H1 (cell line): ENCODE measurements around the gene CAVIN4.

Source experiments
- CTCF ChIP-seq, 3 experiments: IDR thresholded peaks; 1 replicate in 2 of 3; 2 replicates in 1 of 3; pipeline versions ENCODE4 v1.5.1 to v1.6.1; 2011; ENCODE audit warnings: low read length in 3 of 3, mild to moderate bottlenecking in 3 of 3, inconsistent platforms in 2 of 3, low read depth in 1 of 3, moderate library complexity in 1 of 3; ENCODE audit not compliant: insufficient read depth in 1 of 3; ENCODE audit errors: control extremely low read depth in 1 of 3
- EP300 ChIP-seq, 2 experiments: IDR thresholded peaks; 1 replicate in 1 of 2; 2 replicates in 1 of 2; pipeline ENCODE4 v1.6.1; 2011 to 2012; ENCODE audit warnings: low read depth in 2 of 2, low read length in 2 of 2, mild to moderate bottlenecking in 2 of 2, borderline replicate concordance in 1 of 2, inconsistent platforms in 1 of 2, moderate library complexity in 1 of 2
- EZH2 ChIP-seq: fragments of 200-600 bp; sonication (generic); IDR thresholded peaks from 2 replicates; pipeline ENCODE4 v1.7.1; 2012; ENCODE audit warnings: low read depth, mild to moderate bottlenecking, moderate library complexity, low read length, inconsistent platforms; ENCODE audit not compliant: severe bottlenecking
- GABPA ChIP-seq: IDR thresholded peaks from 2 replicates; pipeline ENCODE4 v1.6.1; 2011; ENCODE audit warnings: mild to moderate bottlenecking, low read length, moderate library complexity, borderline replicate concordance; ENCODE audit not compliant: insufficient read depth
- JUN ChIP-seq: IDR thresholded peaks from 2 replicates; pipeline ENCODE4 v1.6.1; 2011; ENCODE audit warnings: low read depth, mild to moderate bottlenecking, improper control_type of control experiment, low read length
- JUND ChIP-seq: IDR thresholded peaks from 2 replicates; pipeline ENCODE4 v1.6.1; 2011; ENCODE audit warnings: mild to moderate bottlenecking, improper control_type of control experiment, low read length
- NRF1 ChIP-seq: IDR thresholded peaks from 2 replicates; pipeline ENCODE4 v1.6.1; 2011; ENCODE audit warnings: mild to moderate bottlenecking, low read depth, low read length, improper control_type of control experiment
- POLR2A ChIP-seq, 2 experiments: IDR thresholded peaks; 1 replicate in 1 of 2; 2 replicates in 1 of 2; pipeline ENCODE4 v1.6.1; 2011; ENCODE audit warnings: low read depth in 2 of 2, low read length in 2 of 2, mild to moderate bottlenecking in 2 of 2; ENCODE audit errors: control extremely low read depth in 1 of 2
- RBBP5 ChIP-seq: IDR thresholded peaks from 2 replicates; pipeline ENCODE4 v1.7.1; 2012; ENCODE audit warnings: low read depth, mild to moderate bottlenecking, inconsistent platforms, low read length, moderate library complexity, borderline replicate concordance
- RXRA ChIP-seq: IDR thresholded peaks from 2 replicates; pipeline ENCODE4 v1.6.1; 2011; ENCODE audit warnings: low read depth, mild to moderate bottlenecking, low read length, moderate library complexity; ENCODE audit not compliant: insufficient read depth
- SP1 ChIP-seq: IDR thresholded peaks from 2 replicates; pipeline ENCODE4 v1.6.1; 2011; ENCODE audit warnings: low read depth, low read length

- no peak for TF ChIP-seq EZH2
- TF ChIP-seq CTCF (IDR thresholded peaks at IDR 0.05; ENCODE audit: control extremely low read depth in 1 of 3, insufficient read depth in 1 of 3, low read depth in 1 of 3, low read length in 3 of 3) = no peak
- TF ChIP-seq EP300 (IDR thresholded peaks at IDR 0.05; ENCODE audit: borderline replicate concordance in 1 of 2, low read depth in 2 of 2, low read length in 2 of 2) = no peak
- no peak for TF ChIP-seq NRF1
- no peak for TF ChIP-seq JUN
- no peak for TF ChIP-seq SP1
- TF ChIP-seq RXRA = no peak
- no peak for TF ChIP-seq POLR2A (IDR thresholded peaks at IDR 0.05; ENCODE audit: control extremely low read depth in 1 of 2, low read depth in 2 of 2, low read length in 2 of 2)
- TF ChIP-seq RBBP5 = no peak
- TF ChIP-seq GABPA = no peak
- no peak for TF ChIP-seq JUND
Measured at GRCh38 chr9:100623969-100624368, 46.1 kb downstream of the CAVIN4 start.
